GM18499 (cell line): Measurements from ENCODE around the gene ATP13A3.

Experiments
- ATAC-seq: cut with Tn5 transposase; IDR thresholded peaks from one replicate; pipeline ENCODE4 v1.9.1; 2021; ENCODE audit warnings: moderate number of reproducible peaks; ENCODE audit not compliant: insufficient read depth, unreplicated experiment

Gene ATP13A3

DNA sequence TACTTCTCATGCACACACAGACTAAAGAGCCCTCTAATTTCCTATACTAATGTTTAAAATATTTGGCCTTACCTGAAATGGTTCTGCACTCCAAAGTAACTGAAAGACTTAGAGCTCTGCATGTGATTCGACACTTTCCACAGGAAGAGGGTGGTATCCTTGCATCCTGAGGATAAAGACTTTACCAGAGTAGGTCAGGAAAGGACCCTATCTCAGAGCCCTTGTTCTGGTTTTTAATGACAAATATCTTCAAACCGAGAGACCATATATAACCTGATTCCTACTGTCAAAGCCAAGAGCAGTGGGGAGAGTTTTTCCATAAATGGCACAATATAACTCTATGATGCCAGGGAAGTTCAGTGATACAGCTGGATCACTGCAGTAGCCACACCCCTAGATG, 87.6 kb downstream of the ATP13A3 start, which contains the start of gene GP5:
Gene GP5, minus strand, starts transcription at position 101 of the 400 bp plus-strand sequence. CDS start 984 bp downstream, outside the sequence.
- no peak for ATAC-seq

- no peak for ATAC-seq
Measured at GRCh38 chr3:194397757-194398312, 89.0 kb downstream of the ATP13A3 start.

DNA sequence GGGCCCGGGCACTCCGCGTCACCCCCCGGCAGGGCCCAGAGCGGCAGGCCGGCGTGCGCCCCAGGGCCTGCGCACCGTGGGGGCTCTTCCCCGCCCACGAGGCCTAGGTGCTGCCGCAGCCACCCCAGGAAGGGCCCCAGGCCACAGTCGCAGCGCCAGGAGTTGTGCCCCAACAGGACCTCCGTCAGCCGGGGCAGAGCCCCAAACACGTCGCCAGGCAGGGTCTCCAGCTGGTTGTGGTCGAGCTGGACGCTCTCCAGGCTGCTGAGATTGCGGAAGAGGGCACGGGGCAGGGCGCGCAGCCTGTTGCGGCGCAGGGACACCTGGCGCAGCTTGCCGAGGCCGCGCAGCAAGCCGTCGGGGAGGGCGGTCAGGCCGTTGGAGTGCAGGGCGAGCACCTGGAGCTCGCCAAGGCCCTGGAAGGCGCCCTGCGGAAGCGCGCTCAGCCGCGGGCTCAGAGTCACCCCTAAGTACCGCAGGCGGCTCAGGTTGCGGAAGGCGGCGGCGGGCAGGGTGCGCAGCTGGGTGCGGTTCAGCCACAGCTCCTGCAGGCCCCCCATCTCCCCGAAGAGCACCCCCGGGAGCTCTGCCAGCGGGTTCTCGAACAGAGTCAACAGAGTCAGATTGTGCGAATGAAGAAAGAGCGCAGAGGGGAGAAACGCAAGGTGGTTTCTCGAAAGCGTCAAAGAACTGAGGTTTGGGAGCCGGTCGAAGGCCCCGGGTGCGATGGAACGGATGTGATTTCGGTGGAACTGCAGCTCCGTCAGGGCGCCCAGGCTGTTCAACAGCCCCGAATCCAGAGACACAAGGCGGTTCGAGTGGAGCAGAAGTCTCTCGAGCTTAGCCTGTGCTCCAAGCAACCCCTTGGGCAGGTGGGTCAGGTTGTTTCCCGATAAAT, 89.7 kb downstream of the ATP13A3 start:
- no peak for ATAC-seq

GRCh38 chr3:194396539-194396858, 90.3 kb downstream of the ATP13A3 start:
- no peak for ATAC-seq

GRCh38 chr3:194395778-194396538, 90.8 kb downstream of the ATP13A3 start:
- no peak for ATAC-seq

DNA sequence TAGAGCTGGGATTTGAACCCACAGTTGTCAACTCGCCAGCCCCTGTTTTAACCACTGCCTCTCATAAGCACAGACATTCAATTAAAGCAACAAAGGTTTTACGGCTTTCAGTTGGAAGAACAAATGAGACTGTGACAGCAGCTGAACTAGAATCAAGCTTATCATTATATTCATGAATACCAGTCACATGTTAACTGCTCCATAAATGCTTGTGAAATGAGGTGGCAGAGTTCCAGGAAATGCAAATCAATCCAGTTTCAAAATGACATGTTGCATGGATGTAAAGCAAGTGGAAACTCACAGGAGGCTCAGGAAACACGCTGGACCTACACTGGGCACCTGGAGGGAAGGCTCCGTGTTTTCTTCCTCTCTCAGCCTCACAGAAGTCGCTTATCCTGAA, 91.6 kb downstream of the ATP13A3 start:
- ATAC-seq, result no peak

GRCh38 chr3:194392576-194392975, 94.2 kb downstream of the ATP13A3 start:
- ATAC-seq, result no peak

DNA sequence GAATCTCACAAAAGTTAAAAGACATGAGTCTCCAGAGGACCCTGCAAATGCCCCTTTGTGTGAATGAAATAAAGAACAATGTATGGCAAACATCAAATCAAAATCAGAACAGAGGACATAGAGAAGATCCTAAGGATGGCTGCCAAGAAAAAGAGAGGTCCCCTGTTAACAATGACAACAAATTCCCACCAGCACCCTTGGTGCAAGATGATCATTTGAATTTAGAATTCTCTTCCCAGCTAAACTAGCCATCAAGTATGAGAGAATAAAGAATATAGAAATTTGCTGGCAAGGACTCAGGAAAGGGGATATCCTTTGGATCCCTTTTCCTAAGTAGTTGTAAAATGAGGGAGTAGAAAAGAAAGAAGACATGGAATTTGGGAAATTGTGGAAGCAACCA, 96.0 kb downstream of the ATP13A3 start:
- ATAC-seq, result no peak

- no peak for ATAC-seq
Measured at GRCh38 chr3:194389269-194389668, 97.5 kb downstream of the ATP13A3 start.

DNA sequence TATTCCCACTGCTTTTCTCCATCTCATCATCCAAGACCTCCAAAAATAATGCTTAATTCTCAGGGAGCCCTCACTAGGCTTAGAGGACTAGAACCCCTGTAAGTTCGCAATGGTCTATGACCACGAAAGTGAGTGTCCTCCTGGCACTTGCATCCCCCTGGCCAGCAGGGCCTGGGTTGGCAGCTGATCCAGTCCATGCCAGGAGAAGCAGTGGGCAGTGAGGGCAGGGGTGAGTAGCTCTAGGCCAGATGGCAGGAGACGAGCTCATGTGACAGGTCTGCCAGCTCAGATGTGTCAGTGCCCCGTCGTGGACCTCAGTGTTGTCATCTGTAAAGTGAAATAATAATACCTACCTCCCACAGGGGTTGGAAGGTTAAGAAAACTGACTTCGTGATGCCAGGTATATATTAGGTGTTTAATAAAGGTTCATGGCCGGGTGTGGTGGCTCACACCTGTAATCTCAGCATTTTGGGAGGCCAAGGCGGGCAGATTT, 98.8 kb downstream of the ATP13A3 start:
- ATAC-seq, result no peak

DNA sequence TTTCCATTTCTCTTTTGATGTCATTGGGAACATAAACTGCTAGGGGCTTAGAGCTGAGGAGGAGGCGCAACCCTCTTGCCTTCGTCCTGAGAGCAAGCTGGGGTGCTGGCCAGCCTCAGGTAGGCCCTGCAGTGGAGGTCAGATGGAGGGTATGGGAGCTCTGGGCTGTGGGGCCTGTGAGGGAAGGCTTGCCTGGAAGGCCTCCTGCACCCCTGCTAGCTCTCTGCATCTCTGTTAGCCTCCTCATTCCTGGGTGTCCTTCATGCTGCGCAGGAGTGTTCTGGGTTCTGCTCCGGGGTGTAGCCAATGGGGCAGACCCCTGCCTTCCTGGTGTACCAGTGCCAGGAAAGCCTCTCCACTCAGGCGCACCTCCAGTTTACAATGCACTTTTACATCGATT, 99.5 kb downstream of the ATP13A3 start:
- no peak for ATAC-seq

DNA sequence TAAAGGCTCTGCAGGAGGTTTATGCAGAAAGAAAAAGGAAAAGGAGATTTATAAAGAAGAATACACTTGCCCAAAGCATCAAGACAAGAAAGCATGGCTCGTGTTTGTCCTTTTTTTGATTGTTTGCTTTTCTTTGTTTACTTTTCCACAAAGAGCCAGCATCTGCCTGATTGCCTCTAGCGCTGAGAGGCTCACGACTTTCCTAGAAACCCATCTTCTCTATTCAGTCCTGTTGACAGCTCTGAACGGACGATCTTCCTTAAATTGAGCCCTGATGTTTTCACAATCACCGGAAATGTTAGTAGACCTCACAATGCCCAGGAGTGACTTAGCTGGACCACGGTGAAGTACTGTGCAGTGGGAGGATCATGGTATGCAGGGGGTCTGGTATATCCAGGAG, 100.2 kb downstream of the ATP13A3 start:
- no peak for ATAC-seq

- no peak for ATAC-seq
Measured at GRCh38 chr3:194386066-194386465, 100.7 kb downstream of the ATP13A3 start.

- no peak for ATAC-seq
Measured at GRCh38 chr3:194384569-194385001, 102.2 kb downstream of the ATP13A3 start.

- no peak for ATAC-seq
Measured at GRCh38 chr3:194384156-194384555, 102.6 kb downstream of the ATP13A3 start.

DNA sequence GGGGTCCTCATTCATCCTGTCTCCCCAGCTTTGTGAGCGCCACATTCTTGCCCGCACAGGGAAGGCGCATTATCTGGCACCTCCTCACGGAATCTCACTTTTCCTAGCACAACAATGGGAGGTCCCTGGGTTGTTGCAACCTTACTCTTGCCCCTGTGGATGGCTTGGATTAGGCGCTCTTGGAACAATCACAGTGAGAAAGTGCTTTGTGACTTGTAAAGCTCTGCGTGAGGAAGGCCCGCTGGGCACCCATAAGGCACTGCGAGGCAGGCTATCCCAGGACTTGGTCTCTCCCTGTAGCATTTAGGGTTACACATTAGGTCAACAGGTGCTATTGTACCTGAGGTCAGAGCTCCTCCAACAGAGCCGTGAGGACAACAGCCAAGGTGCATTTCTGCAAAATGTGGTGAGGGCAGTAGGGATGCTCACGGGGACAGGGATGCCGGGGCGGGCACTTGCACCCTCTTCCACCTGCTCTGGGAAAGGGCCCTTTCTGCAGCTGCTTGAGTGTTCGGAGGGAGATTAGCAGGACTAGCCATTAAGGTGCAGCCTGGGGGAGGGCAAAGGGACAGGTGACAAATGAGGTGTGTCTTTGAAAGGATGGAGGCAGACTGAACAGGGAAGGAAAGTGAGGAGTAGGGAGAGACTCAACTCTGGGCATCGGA, 103.4 kb downstream of the ATP13A3 start:
- no peak for ATAC-seq

- ATAC-seq, result no peak
Measured at GRCh38 chr3:194382892-194383223, 103.9 kb downstream of the ATP13A3 start.

GRCh38 chr3:194382196-194382891, 104.5 kb downstream of the ATP13A3 start:
- ATAC-seq, result no peak

GRCh38 chr3:194381460-194381875, 105.3 kb downstream of the ATP13A3 start:
- no peak for ATAC-seq

DNA sequence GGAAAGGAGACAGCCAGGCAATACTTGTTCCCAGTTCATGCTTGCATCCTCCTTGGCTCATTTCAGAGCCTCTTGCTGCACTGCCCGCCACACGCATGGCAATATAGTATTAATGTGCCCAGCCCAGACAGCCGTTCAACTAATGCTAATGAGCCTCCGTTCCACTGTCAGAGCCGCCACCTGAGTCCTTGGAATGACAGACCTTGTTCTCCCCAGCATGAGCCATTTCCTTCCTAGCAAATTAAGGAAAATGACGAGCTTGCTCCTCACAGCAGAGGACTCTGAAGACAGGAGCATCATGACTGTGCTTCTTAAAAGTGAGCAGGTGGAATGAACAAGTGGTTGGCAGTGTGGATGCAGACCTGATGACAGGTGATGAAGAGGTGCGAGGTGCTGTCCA, 106.5 kb downstream of the ATP13A3 start:
- ATAC-seq, result no peak
